ENCODE measurements around the gene WDR54. TPM values are rescaled to one million over a fixed set of nuclear protein-coding genes. Genes with fewer than 3 reads are reported as not detected.

Gene WDR54
- total RNA-seq, 1 donor from 2014 or later, result 15.8 TPM

DNA sequence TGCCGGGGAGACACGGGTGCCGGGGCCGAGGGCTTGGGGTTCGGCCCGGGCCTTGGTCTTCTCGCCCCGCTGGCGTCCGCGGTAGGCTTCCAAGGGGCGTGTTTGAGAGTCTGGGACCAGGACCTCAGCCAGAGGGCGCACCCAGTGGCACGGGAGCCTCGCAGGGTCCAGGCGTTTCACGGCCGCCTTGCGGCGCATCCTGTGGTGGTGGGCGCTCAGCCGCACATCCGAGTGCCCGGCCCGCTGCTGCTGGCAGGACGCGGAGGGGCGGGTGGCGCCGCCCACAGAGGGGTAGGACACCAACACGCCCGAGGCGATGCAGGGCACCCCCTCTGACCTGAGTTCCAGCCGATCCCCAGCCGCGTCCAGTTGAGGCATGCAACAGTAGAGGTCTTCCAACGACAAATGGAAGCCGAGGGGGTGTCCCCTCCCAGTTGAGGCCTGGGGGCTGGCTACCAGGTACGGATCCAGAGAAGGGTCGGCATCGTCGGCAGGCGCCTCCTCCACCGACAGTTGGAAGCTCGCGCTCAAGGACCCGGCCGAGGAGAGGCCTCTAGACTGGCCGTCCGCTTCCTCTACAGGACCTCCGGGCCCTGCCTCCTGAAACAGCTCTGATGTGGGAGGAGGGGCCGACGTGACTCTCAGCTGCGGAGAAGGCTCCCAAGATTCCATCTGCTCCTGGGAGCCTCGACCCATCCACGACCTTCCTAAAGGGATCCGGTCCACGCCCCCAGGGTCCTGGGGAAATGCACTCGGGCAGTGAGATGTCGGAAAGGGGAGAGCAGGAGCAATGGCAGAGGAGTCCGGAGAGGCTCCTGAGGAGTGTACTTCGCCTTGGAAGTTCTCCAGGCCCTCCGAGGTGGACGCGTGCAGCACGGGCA is 6.4 kb upstream of the WDR54 start:
- H3K4me3 Mint-ChIP-seq (ENCODE audit: unreplicated experiment), result no peak overlapping the region
- no peak overlapping the region for H3K27ac Mint-ChIP-seq (ENCODE audit: unreplicated experiment)
- DNase-seq (ENCODE audit: extremely low spot score, unreplicated experiment), result no peak
- TF ChIP-seq CTCF (IDR thresholded peaks at IDR 0.05), result no peak
- no peaks in the 10 kb centered on the region for H3K9me3 Mint-ChIP-seq (ENCODE audit: unreplicated experiment)
- no peaks in the 10 kb centered on the region for H3K4me1 Mint-ChIP-seq (ENCODE audit: unreplicated experiment)
- H3K36me3 Mint-ChIP-seq (ENCODE audit: unreplicated experiment), result no peaks in the 10 kb centered on the region
- H3K27me3 Mint-ChIP-seq (ENCODE audit: unreplicated experiment), result peaks cover 6% of the 10 kb centered on the region

- Mint-ChIP-seq H3K27me3 (ENCODE audit: unreplicated experiment) (peaks cover 6% of the 10 kb centered on the region), H3K4me3 (ENCODE audit: unreplicated experiment) (no peak overlapping the region), H3K27ac (ENCODE audit: unreplicated experiment) (no peak overlapping the region), H3K36me3 (ENCODE audit: unreplicated experiment) (no peaks in the 10 kb centered on the region), H3K4me1 (ENCODE audit: unreplicated experiment) (no peaks in the 10 kb centered on the region), H3K9me3 (ENCODE audit: unreplicated experiment) (no peaks in the 10 kb centered on the region)
- no peak for TF ChIP-seq CTCF (IDR thresholded peaks at IDR 0.05)
- no peak for DNase-seq (ENCODE audit: extremely low spot score, unreplicated experiment)
Measured at GRCh38 chr2:74415762-74416395, 5.7 kb upstream of the WDR54 start.

GRCh38 chr2:74416778-74417177 is 4.8 kb upstream of the WDR54 start:
- no peaks in the 10 kb centered on the region for H3K9me3 Mint-ChIP-seq (ENCODE audit: unreplicated experiment)
- H3K4me1 Mint-ChIP-seq (ENCODE audit: unreplicated experiment), result peaks cover 5% of the 10 kb centered on the region
- TF ChIP-seq CTCF (IDR thresholded peaks at IDR 0.05), result peak; percentile 12
- H3K36me3 Mint-ChIP-seq (ENCODE audit: unreplicated experiment), result no peaks in the 10 kb centered on the region
- no peak overlapping the region for H3K27ac Mint-ChIP-seq (ENCODE audit: unreplicated experiment)
- no peak for DNase-seq (ENCODE audit: extremely low spot score, unreplicated experiment)
- peaks cover 4% of the 10 kb centered on the region for H3K27me3 Mint-ChIP-seq (ENCODE audit: unreplicated experiment)
- no peak overlapping the region for H3K4me3 Mint-ChIP-seq (ENCODE audit: unreplicated experiment)

DNA sequence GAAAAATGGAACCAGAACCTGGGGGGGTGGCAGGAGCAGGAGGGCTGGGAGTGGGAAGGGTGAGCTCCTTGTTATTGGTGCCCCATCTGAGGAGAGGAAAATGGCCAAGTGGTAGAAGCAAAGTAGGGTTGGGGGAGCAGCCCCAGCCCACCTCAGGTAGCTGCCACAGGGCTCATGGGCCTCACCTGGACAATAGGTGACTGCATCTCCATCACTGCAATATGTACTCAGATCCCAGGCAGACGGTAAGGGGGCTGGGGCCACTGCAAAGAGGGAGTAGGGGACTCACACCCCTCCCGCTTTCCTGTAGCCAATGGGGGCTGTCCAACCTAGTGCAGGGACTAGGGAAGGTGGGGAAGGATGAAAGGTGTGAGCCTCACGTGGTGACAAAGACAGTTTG is 4.3 kb upstream of the WDR54 start:
- Mint-ChIP-seq H3K27me3 (ENCODE audit: unreplicated experiment) (peaks cover 4% of the 10 kb centered on the region), H3K4me1 (ENCODE audit: unreplicated experiment) (peaks cover 8% of the 10 kb centered on the region), H3K9me3 (ENCODE audit: unreplicated experiment) (no peaks in the 10 kb centered on the region), H3K36me3 (ENCODE audit: unreplicated experiment) (no peaks in the 10 kb centered on the region), H3K27ac (ENCODE audit: unreplicated experiment) (no peak overlapping the region), H3K4me3 (ENCODE audit: unreplicated experiment) (no peak overlapping the region)
- TF ChIP-seq CTCF (IDR thresholded peaks at IDR 0.05), result no peak
- no peak for DNase-seq (ENCODE audit: extremely low spot score, unreplicated experiment)

DNA sequence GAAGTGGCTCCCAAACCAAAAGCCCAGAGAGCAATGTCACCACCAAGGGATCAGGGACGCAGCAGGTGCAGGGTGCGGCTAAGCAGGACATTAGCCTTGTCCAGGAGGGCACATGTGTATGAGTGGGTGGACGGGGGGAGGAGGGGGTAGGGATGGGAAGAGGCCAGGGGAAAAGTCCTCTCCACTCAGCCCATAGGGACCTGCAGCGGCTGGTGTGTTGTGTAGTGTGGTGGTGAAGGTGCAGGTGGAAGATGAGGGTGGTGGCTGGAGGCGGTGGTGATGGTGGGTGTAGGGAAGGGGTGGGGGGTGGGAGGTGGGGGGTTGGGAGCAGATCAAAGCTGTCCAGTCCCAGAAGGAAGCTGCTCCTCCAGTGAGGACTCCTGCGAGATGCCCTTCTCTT is 3.8 kb upstream of the WDR54 start:
- no peak for DNase-seq (ENCODE audit: extremely low spot score, unreplicated experiment)
- TF ChIP-seq CTCF (IDR thresholded peaks at IDR 0.05), result no peak
- H3K36me3 Mint-ChIP-seq (ENCODE audit: unreplicated experiment), result no peaks in the 10 kb centered on the region
- H3K9me3 Mint-ChIP-seq (ENCODE audit: unreplicated experiment), result no peaks in the 10 kb centered on the region
- H3K4me3 Mint-ChIP-seq (ENCODE audit: unreplicated experiment), result no peak overlapping the region
- H3K27ac Mint-ChIP-seq (ENCODE audit: unreplicated experiment), result no peak overlapping the region
- peaks cover 4% of the 10 kb centered on the region for H3K27me3 Mint-ChIP-seq (ENCODE audit: unreplicated experiment)
- H3K4me1 Mint-ChIP-seq (ENCODE audit: unreplicated experiment), result peaks cover 8% of the 10 kb centered on the region

Measured in osteocyte (in vitro differentiated cells).